GM12875 (cell line): ENCODE data around the gene C11orf87.

Experiments used
- H3K4me3 ChIP-seq: one replicate; pipeline ENCODE4 v1.5.1; 2011; ENCODE audit warnings: low read depth, low read length, control low read depth
- TF ChIP-seq, protein P1 (sequence below): IDR thresholded peaks from 2 replicates; pipeline ENCODE4 v1.5.1; 2011; ENCODE audit warnings: low read depth, mild to moderate bottlenecking, control low read depth, inconsistent platforms, low read length, moderate library complexity, borderline replicate concordance; ENCODE audit not compliant: insufficient read depth

The C11orf87 gene

GRCh38 chr11:109384873-109385272, 37.1 kb upstream of the C11orf87 start:
- TF ChIP-seq, protein P1, sequence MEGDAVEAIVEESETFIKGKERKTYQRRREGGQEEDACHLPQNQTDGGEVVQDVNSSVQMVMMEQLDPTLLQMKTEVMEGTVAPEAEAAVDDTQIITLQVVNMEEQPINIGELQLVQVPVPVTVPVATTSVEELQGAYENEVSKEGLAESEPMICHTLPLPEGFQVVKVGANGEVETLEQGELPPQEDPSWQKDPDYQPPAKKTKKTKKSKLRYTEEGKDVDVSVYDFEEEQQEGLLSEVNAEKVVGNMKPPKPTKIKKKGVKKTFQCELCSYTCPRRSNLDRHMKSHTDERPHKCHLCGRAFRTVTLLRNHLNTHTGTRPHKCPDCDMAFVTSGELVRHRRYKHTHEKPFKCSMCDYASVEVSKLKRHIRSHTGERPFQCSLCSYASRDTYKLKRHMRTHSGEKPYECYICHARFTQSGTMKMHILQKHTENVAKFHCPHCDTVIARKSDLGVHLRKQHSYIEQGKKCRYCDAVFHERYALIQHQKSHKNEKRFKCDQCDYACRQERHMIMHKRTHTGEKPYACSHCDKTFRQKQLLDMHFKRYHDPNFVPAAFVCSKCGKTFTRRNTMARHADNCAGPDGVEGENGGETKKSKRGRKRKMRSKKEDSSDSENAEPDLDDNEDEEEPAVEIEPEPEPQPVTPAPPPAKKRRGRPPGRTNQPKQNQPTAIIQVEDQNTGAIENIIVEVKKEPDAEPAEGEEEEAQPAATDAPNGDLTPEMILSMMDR: no peak
- no peak overlapping the region for H3K4me3 ChIP-seq

- TF ChIP-seq, protein P1: no peak
- H3K4me3 ChIP-seq: no peak overlapping the region
Measured at GRCh38 chr11:109388982-109389381, 33.0 kb upstream of the C11orf87 start.

DNA sequence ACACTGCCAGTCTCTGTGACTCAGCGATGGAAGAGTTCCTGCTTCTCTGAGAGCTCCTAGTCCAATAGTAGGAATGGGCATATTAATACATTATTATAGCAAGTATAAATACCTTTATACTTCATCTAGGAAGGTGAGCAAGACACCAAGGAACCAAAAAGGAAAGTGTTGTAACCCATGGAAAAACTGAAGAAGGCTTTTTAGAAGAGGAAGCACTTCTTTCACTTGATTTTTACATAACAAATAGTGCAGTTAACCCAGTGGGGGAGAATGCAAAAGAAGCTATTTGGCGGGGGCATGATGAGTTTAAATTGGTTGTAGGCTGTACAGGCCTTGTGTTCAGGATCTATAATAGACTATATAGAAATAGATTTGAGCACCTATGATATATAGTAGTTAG, 31.2 kb upstream of the C11orf87 start:
- no peak overlapping the region for H3K4me3 ChIP-seq
- TF ChIP-seq, protein P1: no peak

DNA sequence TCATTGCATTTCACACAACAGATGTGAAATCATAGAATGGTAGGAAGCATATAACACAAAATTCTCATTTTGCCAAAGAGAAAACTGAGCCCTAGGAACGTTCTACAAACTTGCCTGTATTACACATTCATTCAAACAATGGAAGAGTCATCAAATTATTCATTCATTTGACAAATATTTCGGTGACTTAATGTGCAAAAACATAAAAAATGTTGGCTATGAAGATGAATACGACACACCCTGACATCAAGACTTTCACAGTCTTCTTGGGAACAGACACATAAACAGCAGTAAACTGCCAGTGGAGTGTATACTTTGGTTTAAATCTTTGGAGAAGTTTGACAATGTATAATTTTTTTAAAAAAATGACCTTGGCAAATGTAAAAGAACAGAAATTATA, 20.4 kb upstream of the C11orf87 start:
- TF ChIP-seq, protein P1: no peak
- H3K4me3 ChIP-seq: no peak overlapping the region

GRCh38 chr11:109405671-109406070, 16.3 kb upstream of the C11orf87 start:
- H3K4me3 ChIP-seq: no peak overlapping the region
- TF ChIP-seq, protein P1: no peak

DNA sequence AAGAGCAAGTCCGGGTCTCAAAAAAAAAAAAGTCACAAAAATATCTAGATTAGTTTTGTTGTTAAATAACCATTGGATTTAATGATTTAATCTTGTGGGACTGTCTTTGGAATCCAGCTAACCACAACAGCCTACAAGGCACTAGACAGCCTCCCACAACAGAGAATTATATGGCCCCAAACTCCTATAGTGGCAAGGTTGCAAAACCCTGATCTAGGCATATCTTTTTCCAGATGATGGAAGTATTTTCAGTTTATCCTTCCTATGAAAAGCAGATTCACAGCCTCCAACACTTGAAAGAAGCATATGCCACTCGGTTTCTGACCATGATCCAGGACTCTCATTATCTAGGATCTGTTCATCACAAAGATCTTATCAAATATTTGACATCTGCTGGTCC, 5.4 kb upstream of the C11orf87 start:
- H3K4me3 ChIP-seq: no peak overlapping the region
- TF ChIP-seq, protein P1: no peak

DNA sequence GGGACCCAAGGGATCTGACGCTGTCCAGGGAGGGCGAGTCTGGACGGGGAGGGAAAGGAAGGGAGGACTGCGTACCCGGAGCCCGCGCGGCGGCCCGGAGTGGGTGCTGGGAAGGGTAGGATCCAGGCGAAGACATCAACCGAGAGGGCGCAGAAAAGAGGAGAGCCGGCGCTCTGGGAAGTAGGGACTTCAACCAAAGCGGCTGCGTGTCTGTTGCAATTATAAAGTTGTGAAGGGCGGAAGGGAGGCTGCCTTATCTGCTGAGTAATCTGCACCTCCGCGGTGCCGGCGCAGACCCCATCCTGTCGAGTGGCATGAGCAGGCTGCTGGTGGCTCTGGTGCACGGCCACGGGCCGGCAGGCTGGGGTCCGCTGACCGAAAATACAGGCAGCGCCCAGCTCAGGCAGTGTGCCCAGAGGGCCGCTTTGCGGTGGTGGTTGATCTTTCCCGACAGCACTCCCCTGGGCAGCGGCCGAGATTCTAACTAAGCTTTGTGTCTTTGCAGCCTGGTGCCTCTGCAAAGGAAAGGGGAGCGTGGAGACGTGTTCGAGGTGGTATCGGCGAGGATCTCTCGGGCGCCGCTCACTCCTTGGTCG, 978 bp downstream of the C11orf87 start:
- no peak overlapping the region for H3K4me3 ChIP-seq
- TF ChIP-seq, protein P1: no peak
